ENCODE measurements around the gene DSC2. TPM values are rescaled to one million over a fixed set of nuclear protein-coding genes. Genes with fewer than 3 reads are reported as not detected.
A peak's percentile ranks its signal among the peaks of the same experiment; 100 is the strongest.

The DSC2 gene
- not detected in 2 replicates for polyA plus RNA-seq (2012; rRNA removed)
- not detected in 2 replicates for polyA plus RNA-seq (2012; cell fraction: cytosol; rRNA removed)
- polyA plus RNA-seq (2012; cell fraction: nucleus; rRNA removed), result not detected in 2 replicates

GRCh38 chr18:31102025-31102684 is at the start of gene DSC2:
TSS of gene DSC2 (minus strand) at chr18:31102421. CDS start at chr18:31101971, 450 bp downstream.
- DNase-seq, result peak; percentile 15
- TF ChIP-seq FOXM1 (IDR thresholded peaks at IDR 0.05; ENCODE audit: low read depth) (no peak), PBX3 (IDR thresholded peaks at IDR 0.05) (no peak), EZH2phosphoT487 (IDR thresholded peaks at IDR 0.05; ENCODE audit: borderline replicate concordance, low read depth) (no peak), MAX (IDR thresholded peaks at IDR 0.05; ENCODE audit: low read depth) (no peak), TAF1 (IDR thresholded peaks at IDR 0.05; ENCODE audit: borderline replicate concordance, low read depth, low read length) (no peak), YY1 (IDR thresholded peaks at IDR 0.05; ENCODE audit: low read depth) (no peak), SMC3 (IDR thresholded peaks at IDR 0.05; ENCODE audit: low read depth, low read length) (no peak), CTCF (IDR thresholded peaks at IDR 0.05) (no peak), USF1 (IDR thresholded peaks at IDR 0.05; ENCODE audit: borderline replicate concordance, low read depth) (no peak), TEAD4 (IDR thresholded peaks at IDR 0.05; ENCODE audit: borderline replicate concordance, insufficient read depth) (no peak)
- POLR2A ChIA-PET, result no interaction called here
- no peak within 1 kb of the TSS for H2AFZ ChIP-seq (ENCODE audit: low read depth)
- H3K4me1 ChIP-seq (ENCODE audit: control insufficient read depth in 1 of 2, insufficient read depth in 2 of 2, low read depth in 1 of 2, low read length in 1 of 2), result no peaks in the 10 kb centered on the region
- H3K9me2 ChIP-seq, result no peaks in the 10 kb centered on the region
- H3K27ac ChIP-seq (ENCODE audit: low read depth in 2 of 2, low read length in 1 of 2), result no peak within 1 kb of the TSS
- no peaks in the 10 kb centered on the region for H4K20me1 ChIP-seq (ENCODE audit: insufficient read depth)
- no peak within 1 kb of the TSS for H3K4me3 ChIP-seq (ENCODE audit: low read depth in 2 of 2, low read length in 1 of 2)
- H3K9ac ChIP-seq, result no peak within 1 kb of the TSS
- CTCF ChIA-PET, result interaction anchor here (0.9 to 1.4 kb wide), 2 partner anchors 11 to 13 kb away, joined by 3 read pairs; no protein-coding TSS in a partner anchor
- H3K27me3 ChIP-seq (ENCODE audit: insufficient read depth), result peaks cover 21% of the 10 kb centered on the region; the same call in 1 of the 2 replicates
- no peaks in the 10 kb centered on the region for H3K9me3 ChIP-seq
- WGBS (ENCODE audit: low lambda C conversion rate), result 2% methylated on average over 16 of the region's 44 CpGs
- peak within 1 kb of the TSS; percentile 24; the same call in 1 of the 2 replicates for H3K4me2 ChIP-seq
- H3F3A ChIP-seq (replicated peaks; ENCODE audit: insufficient read depth), result no peaks in the 10 kb centered on the region
- no peaks in the 10 kb centered on the region for H3K36me3 ChIP-seq (replicated peaks in 1 of 2; ENCODE audit: control insufficient read depth in 1 of 2, insufficient read depth in 2 of 2, low read length in 1 of 2)
- H3K79me2 ChIP-seq (ENCODE audit: insufficient read depth), result no peaks in the 10 kb centered on the region

GRCh38 chr18:31149351-31149750 is 47.1 kb upstream of the DSC2 start:
- no peak for DNase-seq
- no peaks in the 10 kb centered on the region for H3K4me1 ChIP-seq (ENCODE audit: control insufficient read depth in 1 of 2, insufficient read depth in 2 of 2, low read depth in 1 of 2, low read length in 1 of 2)
- no peaks in the 10 kb centered on the region for H3K9me3 ChIP-seq
- H3K4me3 ChIP-seq (ENCODE audit: low read depth in 2 of 2, low read length in 1 of 2), result no peak overlapping the region
- no peaks in the 10 kb centered on the region for H3K9me2 ChIP-seq
- H3F3A ChIP-seq (replicated peaks; ENCODE audit: insufficient read depth), result no peaks in the 10 kb centered on the region
- H3K9ac ChIP-seq, result no peak overlapping the region
- H3K79me2 ChIP-seq (ENCODE audit: insufficient read depth), result no peaks in the 10 kb centered on the region
- WGBS (ENCODE audit: low lambda C conversion rate), result 0% methylated on average over 3 of the region's 3 CpGs
- H3K4me2 ChIP-seq, result no peak overlapping the region
- H3K27ac ChIP-seq (ENCODE audit: low read depth in 2 of 2, low read length in 1 of 2), result no peak overlapping the region
- H3K36me3 ChIP-seq (replicated peaks in 1 of 2; ENCODE audit: control insufficient read depth in 1 of 2, insufficient read depth in 2 of 2, low read length in 1 of 2), result no peaks in the 10 kb centered on the region
- ChIA-PET POLR2A (no interaction called here), CTCF (no interaction called here)
- no peaks in the 10 kb centered on the region for H3K27me3 ChIP-seq (ENCODE audit: insufficient read depth)
- H4K20me1 ChIP-seq (ENCODE audit: insufficient read depth), result no peaks in the 10 kb centered on the region
- H2AFZ ChIP-seq (ENCODE audit: low read depth), result no peak overlapping the region
- TF ChIP-seq IRF3 (IDR thresholded peaks at IDR 0.05; ENCODE audit: low read depth, low read length) (no peak), CTCF (IDR thresholded peaks at IDR 0.05) (no peak), EZH2phosphoT487 (IDR thresholded peaks at IDR 0.05; ENCODE audit: borderline replicate concordance, low read depth) (no peak), ELF1 (IDR thresholded peaks at IDR 0.05) (no peak), ZBTB33 (IDR thresholded peaks at IDR 0.05; ENCODE audit: borderline replicate concordance, low read depth) (no peak), FOXJ3 (CRISPR knock-in tag; IDR thresholded peaks at IDR 0.05) (no peak), TCF12 (IDR thresholded peaks at IDR 0.05) (no peak), SIN3A (IDR thresholded peaks at IDR 0.05; ENCODE audit: borderline replicate concordance, low read depth, low read length) (no peak), GATA2 (CRISPR knock-in tag; IDR thresholded peaks at IDR 0.05) (no peak)

Data from SK-N-SH (cell line).